Measurements from ENCODE around the gene DHX36. TPM values are rescaled to one million over a fixed set of nuclear protein-coding genes. Genes with fewer than 3 reads are reported as not detected.

The DHX36 gene
- total RNA-seq, 6 donors from 2014 or later: 35.0 to 95.3 (median 54.2) TPM

GRCh38 chr3:154356009-154356408 lies 31.7 kb upstream of the DHX36 start:
- H3K27me3 ChIP-seq: no peaks in the 10 kb centered on the region
- ATAC-seq (ENCODE audit: low FRiP score in 2 of 2) (no peak), DNase-seq (no peak)
- TF ChIP-seq EP300 (IDR thresholded peaks at IDR 0.05): no peak
- TF ChIP-seq POLR2A (IDR thresholded peaks at IDR 0.05): no peak
- TF ChIP-seq POLR2AphosphoS5 (IDR thresholded peaks at IDR 0.05): no peak
- TF ChIP-seq CTCF (IDR thresholded peaks at IDR 0.05): no peak
- 44 to 50% methylated on average over 1 of the region's 1 CpG for WGBS, 2 donors
- H3K4me3 ChIP-seq: no peak overlapping the region
- no peaks in the 10 kb centered on the region for H3K36me3 ChIP-seq
- H3K9me3 ChIP-seq: no peaks in the 10 kb centered on the region
- no peaks in the 10 kb centered on the region for H3K4me1 ChIP-seq
- no peak overlapping the region for H3K27ac ChIP-seq

GRCh38 chr3:154349223-154349622 lies 24.9 kb upstream of the DHX36 start:
- no peak for DNase-seq
- no peak for ATAC-seq (ENCODE audit: low FRiP score in 2 of 2)
- WGBS, 2 donors: 55 to 58% methylated on average over 2 of the region's 2 CpGs
- TF ChIP-seq EP300 (IDR thresholded peaks at IDR 0.05) (no peak), POLR2A (IDR thresholded peaks at IDR 0.05) (no peak), CTCF (IDR thresholded peaks at IDR 0.05) (no peak), POLR2AphosphoS5 (IDR thresholded peaks at IDR 0.05) (no peak)
- Histone ChIP-seq H3K9me3 (no peaks in the 10 kb centered on the region), H3K36me3 (no peaks in the 10 kb centered on the region), H3K4me1 (no peaks in the 10 kb centered on the region), H3K27ac (no peak overlapping the region), H3K27me3 (no peaks in the 10 kb centered on the region), H3K4me3 (no peak overlapping the region)

GRCh38 chr3:154345422-154346122 lies 21.3 kb upstream of the DHX36 start:
- H3K36me3 ChIP-seq: no peaks in the 10 kb centered on the region
- H3K4me1 ChIP-seq: no peaks in the 10 kb centered on the region
- H3K27ac ChIP-seq: no peak overlapping the region
- WGBS, 2 donors: 66 to 86% methylated on average over 2 of the region's 2 CpGs
- no peak overlapping the region for H3K4me3 ChIP-seq
- no peaks in the 10 kb centered on the region for H3K27me3 ChIP-seq
- DNase-seq: no peak
- no peak for ATAC-seq (ENCODE audit: low FRiP score in 2 of 2)
- no peak for TF ChIP-seq POLR2AphosphoS5 (IDR thresholded peaks at IDR 0.05)
- no peak for TF ChIP-seq EP300 (IDR thresholded peaks at IDR 0.05)
- no peak for TF ChIP-seq POLR2A (IDR thresholded peaks at IDR 0.05)
- no peak for TF ChIP-seq CTCF (IDR thresholded peaks at IDR 0.05)
- H3K9me3 ChIP-seq: no peaks in the 10 kb centered on the region

- Histone ChIP-seq H3K9me3 (no peaks in the 10 kb centered on the region), H3K27me3 (no peaks in the 10 kb centered on the region), H3K36me3 (no peaks in the 10 kb centered on the region), H3K4me1 (no peaks in the 10 kb centered on the region), H3K4me3 (no peak overlapping the region), H3K27ac (no peak overlapping the region)
- 52% methylated on average over 4 of the region's 4 CpGs for WGBS, 2 donors
- no peak for ATAC-seq (ENCODE audit: low FRiP score in 2 of 2)
- no peak for DNase-seq
- TF ChIP-seq POLR2A (IDR thresholded peaks at IDR 0.05) (no peak), CTCF (IDR thresholded peaks at IDR 0.05) (no peak), EP300 (IDR thresholded peaks at IDR 0.05) (no peak), POLR2AphosphoS5 (IDR thresholded peaks at IDR 0.05) (no peak)
Observed at GRCh38 chr3:154338570-154338969, 14.3 kb upstream of the DHX36 start.

GRCh38 chr3:154338008-154338407 lies 13.7 kb upstream of the DHX36 start:
- Histone ChIP-seq H3K4me1 (no peaks in the 10 kb centered on the region), H3K27me3 (no peaks in the 10 kb centered on the region), H3K27ac (no peak overlapping the region), H3K9me3 (no peaks in the 10 kb centered on the region), H3K36me3 (no peaks in the 10 kb centered on the region), H3K4me3 (no peak overlapping the region)
- 91 to 92% methylated on average over 6 of the region's 6 CpGs for WGBS, 2 donors
- no peak for DNase-seq
- ATAC-seq (ENCODE audit: low FRiP score in 2 of 2): no peak
- TF ChIP-seq POLR2A (IDR thresholded peaks at IDR 0.05) (no peak), POLR2AphosphoS5 (IDR thresholded peaks at IDR 0.05) (no peak), CTCF (IDR thresholded peaks at IDR 0.05) (no peak), EP300 (IDR thresholded peaks at IDR 0.05) (no peak)
